Measurements from ENCODE around the gene TANK. TPM values are rescaled to one million over a fixed set of nuclear protein-coding genes. Genes with fewer than 3 reads are reported as not detected.
A peak's percentile ranks its signal among the peaks of the same experiment; 100 is the strongest.
"Not testable (repeated sequence)": the region's sequence is repeated elsewhere in the genome, so short reads cannot be mapped to it uniquely, and the experiment has no call there.

The TANK gene
- total RNA-seq, 4 donors from 2014 or later, result 63.8 to 97.7 (median 88.8) TPM

DNA sequence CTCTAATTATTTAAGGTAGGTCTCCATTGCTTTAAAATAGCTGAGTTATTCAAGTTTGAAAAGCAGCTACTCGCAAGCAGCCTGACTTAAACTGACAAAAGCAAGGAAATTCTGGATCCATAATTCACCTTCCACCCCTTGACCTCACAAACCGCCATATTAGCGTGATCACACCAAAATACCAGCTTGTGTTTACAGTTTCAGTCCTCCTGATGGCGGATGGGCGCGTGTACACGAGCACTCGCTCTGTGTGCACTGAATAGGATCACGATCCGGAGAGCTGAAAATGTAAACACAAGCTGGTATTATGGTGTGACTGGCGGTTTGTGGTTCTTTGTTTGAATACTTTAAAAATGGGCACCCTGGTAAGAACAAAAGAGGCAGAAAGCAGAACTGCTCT, 105.6 kb downstream of the TANK start:
- Histone ChIP-seq H3K9me3 (no peaks in the 10 kb centered on the region), H3K4me3 (no peak overlapping the region), H3K27me3 (no peaks in the 10 kb centered on the region), H3K36me3 (no peaks in the 10 kb centered on the region), H3K27ac (no peak overlapping the region), H3K4me1 (no peaks in the 10 kb centered on the region)
- TF ChIP-seq, protein P1, sequence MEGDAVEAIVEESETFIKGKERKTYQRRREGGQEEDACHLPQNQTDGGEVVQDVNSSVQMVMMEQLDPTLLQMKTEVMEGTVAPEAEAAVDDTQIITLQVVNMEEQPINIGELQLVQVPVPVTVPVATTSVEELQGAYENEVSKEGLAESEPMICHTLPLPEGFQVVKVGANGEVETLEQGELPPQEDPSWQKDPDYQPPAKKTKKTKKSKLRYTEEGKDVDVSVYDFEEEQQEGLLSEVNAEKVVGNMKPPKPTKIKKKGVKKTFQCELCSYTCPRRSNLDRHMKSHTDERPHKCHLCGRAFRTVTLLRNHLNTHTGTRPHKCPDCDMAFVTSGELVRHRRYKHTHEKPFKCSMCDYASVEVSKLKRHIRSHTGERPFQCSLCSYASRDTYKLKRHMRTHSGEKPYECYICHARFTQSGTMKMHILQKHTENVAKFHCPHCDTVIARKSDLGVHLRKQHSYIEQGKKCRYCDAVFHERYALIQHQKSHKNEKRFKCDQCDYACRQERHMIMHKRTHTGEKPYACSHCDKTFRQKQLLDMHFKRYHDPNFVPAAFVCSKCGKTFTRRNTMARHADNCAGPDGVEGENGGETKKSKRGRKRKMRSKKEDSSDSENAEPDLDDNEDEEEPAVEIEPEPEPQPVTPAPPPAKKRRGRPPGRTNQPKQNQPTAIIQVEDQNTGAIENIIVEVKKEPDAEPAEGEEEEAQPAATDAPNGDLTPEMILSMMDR (IDR thresholded peaks at IDR 0.05), result no peak
- no peak for TF ChIP-seq POLR2A (IDR thresholded peaks at IDR 0.05)
- no peak for DNase-seq

DNA sequence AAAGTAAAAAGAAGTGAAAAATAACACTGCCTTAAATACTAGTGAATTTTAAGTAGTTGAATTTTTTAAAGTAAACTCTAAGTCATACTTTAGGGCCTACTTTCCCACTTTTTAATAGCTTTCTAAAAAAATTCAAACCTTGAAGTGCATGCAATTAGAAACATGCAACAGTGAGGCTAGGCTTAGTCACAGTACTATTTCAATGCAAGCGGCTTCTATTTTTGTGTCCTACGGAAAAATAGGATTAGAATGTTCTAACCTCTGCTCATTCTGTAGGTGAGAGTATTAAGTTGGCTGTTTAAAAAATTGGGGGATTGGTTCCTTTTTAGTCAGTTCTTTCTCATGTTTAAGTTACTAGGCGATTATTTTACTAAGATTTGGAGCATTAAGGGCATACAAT, 108.9 kb downstream of the TANK start:
- Histone ChIP-seq H3K4me1 (no peaks in the 10 kb centered on the region), H3K36me3 (no peaks in the 10 kb centered on the region), H3K27ac (no peak overlapping the region), H3K9me3 (no peaks in the 10 kb centered on the region), H3K27me3 (no peaks in the 10 kb centered on the region), H3K4me3 (no peak overlapping the region)
- no peak for DNase-seq
- TF ChIP-seq, protein P1 (IDR thresholded peaks at IDR 0.05), result no peak
- no peak for TF ChIP-seq POLR2A (IDR thresholded peaks at IDR 0.05)

DNA sequence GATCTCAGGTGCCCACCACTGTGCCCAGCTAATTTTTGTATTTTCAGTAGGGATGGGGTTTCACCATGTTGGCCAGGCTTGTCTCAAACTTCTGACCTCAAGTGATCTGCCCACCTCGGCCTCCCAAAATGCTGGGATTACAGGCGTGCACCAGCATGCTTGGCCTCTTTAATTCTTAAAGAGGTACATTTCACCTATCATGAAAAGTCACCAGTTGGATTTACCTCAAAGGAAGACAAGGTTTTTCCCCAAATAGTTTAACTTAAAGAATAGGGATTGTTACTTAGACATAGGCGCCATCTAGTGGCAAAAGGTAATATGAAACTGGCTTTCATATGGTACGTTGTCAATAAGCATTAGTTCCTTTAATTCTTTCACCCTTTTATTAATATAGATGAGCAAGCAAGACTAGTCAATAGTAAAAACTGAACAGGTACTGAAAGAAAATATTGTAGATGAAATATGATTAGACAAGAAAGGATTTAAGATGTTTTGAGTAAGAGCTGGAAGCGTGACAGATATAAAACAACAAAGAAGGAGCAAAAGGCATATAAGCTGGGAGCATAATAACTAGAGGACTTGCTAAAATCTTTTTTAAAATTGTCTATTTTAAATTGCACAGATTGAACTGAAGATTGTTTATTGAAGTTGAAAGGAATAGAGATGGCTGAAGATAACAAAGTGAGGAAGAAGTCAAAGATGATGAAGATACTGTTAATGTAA, 113.0 kb downstream of the TANK start:
- Histone ChIP-seq H3K4me1 (no peaks in the 10 kb centered on the region), H3K27me3 (no peaks in the 10 kb centered on the region), H3K9me3 (no peaks in the 10 kb centered on the region), H3K4me3 (no peak overlapping the region), H3K36me3 (no peaks in the 10 kb centered on the region), H3K27ac (no peak overlapping the region)
- DNase-seq, result no peak
- no peak for TF ChIP-seq POLR2A (IDR thresholded peaks at IDR 0.05)
- TF ChIP-seq, protein P1 (IDR thresholded peaks at IDR 0.05), result peak; percentile 42 to 85 (median 74)

DNA sequence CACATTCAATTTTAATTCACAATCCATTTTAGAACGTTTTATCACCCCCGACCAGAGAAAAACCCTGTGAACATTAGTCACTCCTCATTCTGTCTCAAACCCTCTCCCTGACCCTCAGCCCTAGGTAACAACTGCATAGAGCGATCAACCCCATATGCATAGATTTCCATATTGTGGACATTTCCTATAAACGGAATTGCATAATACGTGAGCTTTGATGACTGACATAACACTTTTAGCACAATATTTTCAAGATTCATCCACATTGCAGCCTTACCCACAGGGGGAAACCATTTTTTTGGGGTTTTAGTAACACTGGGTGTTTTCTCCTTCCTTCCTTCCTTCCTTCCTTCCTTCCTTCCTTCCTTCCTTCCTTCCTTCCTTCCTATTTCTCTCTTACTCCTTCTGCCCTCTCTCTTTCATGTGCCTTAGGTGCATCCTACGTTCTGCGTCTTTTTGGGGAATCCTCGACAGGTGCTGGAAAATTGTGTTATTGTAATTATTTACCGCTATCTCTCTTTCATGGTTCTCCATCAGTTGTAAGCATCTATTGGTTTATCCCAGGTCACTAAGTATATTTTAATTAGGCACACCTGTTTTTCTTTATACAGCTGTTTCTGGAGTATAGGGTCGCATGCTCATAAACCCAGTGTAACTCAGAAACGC, 118.5 kb downstream of the TANK start:
- not testable (repeated sequence) for H3K36me3 ChIP-seq, H3K27me3 ChIP-seq, H3K4me3 ChIP-seq, H3K9me3 ChIP-seq, H3K27ac ChIP-seq, H3K4me1 ChIP-seq
- DNase-seq, result peak in 1 of 3 donors; percentile 19

DNA sequence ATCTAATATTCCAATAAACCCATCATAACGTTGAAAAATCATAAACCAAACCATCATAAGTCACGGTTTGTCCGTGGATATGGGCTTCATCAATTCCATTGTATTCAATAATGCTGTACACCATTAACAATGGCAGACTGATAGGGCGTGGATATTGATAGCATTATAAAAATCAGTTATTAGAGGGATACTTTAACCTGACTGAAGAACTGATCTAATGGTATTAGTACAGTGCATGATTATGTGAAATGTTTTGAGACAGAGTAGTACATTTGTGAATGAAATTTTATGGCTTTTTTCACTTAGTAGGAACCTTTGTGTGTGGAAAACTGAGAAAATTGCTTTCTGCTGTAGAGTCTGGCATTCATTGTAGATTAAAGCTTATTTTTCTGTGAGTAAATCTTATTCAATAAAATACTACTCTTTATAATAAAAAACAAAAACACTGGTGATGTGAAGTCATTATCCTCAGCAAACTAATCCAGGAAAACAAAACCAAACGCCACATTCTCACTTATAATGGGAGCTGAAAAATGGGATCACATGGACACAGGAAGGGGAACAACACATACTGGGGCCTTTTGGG, 119.1 kb downstream of the TANK start:
- not testable (repeated sequence) for H3K36me3 ChIP-seq, H3K27me3 ChIP-seq, H3K9me3 ChIP-seq, H3K4me3 ChIP-seq, DNase-seq, H3K27ac ChIP-seq, H3K4me1 ChIP-seq

DNA sequence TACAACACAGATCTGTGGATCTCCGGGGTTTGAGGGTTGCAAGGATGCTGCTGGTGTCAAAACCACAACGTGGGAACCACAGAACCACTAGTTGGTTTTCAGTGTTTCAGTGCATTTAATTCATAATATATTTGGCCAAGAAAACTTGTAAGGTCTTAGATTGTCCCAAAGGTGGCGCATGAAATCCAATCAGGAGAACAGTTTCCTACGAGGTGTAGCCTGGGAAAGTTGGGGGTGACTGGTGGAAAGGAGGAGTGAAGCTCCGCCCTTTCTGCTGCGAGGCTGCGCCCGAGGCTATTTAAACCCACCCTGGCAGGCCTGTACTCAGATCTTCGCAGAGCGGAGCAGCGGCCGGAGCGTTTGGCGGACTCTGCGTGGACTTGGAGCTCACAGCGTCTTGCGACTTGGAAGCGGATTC, 120.7 kb downstream of the TANK start:
- H3K27ac ChIP-seq, result not testable (repeated sequence)
- TF ChIP-seq, protein P1 (IDR thresholded peaks at IDR 0.05), result peak in 1 of 6 experiments; percentile 8

DNA sequence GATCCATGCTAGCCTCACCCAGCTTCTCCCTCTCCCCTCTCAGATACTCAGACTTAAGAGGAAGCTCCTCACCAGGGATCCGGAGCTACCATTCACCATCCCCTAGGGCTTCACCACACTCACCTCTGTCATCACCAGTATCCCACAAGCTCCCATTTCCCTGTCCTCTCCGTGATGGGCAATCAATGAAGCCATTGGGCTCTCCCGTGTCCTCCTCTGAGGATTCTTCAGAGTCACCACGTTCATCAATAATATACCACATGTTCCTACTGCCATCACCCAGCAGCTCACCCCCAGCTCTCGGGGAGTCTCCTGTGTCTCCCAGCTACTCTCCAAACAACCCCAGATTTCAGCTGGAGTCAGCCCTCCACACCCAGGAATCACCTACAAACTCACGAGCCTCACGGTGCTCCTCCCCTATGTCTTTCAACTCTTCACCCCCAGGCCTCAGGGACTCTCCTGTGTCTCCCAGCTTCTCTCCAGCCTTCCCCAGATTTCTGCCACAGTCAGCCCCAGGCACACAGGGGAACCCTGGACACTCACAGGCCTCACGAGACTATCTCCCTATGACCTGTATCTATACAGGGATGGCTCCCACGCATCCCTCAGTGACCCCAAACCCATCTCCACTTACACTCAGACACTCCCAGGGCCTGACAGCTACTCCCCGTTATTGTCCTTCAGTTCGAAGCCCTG, 121.5 kb downstream of the TANK start:
- H3K4me1 ChIP-seq, H3K36me3 ChIP-seq, H3K4me3 ChIP-seq, H3K27me3 ChIP-seq, H3K27ac ChIP-seq, H3K9me3 ChIP-seq, DNase-seq: not testable (repeated sequence)

More for the DNA sequence above, 120.7 kb downstream of the TANK start:
- not testable (repeated sequence) for H3K27me3 ChIP-seq, H3K4me1 ChIP-seq, H3K36me3 ChIP-seq, H3K4me3 ChIP-seq, H3K9me3 ChIP-seq
- peak; percentile 52 to 84 (median 68) for DNase-seq

DNA sequence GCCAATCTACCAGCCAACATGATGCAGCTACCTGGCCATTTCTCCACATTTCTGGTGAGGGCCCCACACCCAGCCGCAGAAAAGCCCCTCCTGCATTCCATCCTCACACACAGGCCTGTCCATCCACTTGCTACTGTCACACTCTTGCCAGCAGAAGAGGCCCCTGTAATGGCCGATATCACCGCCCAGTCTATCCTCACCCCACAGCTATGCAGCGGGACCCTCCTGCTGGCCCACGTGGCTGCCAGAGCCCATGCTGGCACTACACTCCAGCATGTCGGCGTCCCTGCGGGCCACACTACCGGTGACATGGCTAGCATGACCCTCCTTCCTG, 122.0 kb downstream of the TANK start:
- H3K36me3 ChIP-seq, H3K9me3 ChIP-seq, H3K27me3 ChIP-seq, DNase-seq, H3K4me3 ChIP-seq, H3K4me1 ChIP-seq, H3K27ac ChIP-seq: not testable (repeated sequence)

Measured in Peyer's patch (tissue), 4 donors.